ENCODE measurements around the gene APBB2. TPM values are rescaled to one million over a fixed set of nuclear protein-coding genes. Genes with fewer than 3 reads are reported as not detected.

Gene APBB2
- total and polyA plus RNA-seq, 2 experiments from 2014 or later, result 35.8 to 74.8 TPM

DNA sequence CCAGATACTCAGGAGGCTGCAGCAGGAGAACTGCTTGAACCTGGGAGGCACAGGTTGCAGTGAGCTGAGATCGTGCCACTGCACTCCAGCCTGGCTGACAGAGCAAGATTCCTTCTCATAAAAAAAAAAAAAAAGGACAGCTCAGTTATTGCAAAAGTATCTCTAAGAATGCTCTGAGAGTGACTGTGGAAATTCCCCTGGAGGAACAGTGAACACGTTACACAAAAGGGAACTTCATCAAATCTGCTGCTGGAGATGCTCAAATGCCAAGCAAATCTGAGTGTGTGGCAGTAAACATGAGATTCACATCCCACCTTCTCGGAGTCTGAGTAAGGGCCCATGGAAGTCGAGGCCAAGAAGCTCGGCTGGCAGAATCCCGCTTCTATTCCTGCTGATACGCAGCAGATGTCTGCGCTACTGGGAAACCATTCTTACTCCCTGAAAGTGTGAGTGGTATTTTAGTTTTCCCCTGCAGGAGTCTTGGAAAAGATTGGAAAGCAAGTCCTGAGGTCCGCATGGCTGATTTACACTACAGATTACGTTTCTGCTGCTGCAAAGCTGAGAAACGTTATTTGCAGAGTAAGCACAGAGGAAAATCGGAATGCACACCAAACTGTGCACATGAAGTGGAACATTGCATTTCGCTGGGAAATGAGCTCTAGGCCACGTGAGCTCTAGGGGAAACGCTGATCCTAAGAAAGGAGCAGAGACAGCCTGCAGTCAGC is 301.7 kb downstream of the APBB2 start:
- H3F3A ChIP-seq (replicated peaks; ENCODE audit: low read depth), result no peaks in the 10 kb centered on the region
- peaks cover 7% of the 10 kb centered on the region; the same call in 1 of the 2 replicates for H3K9me2 ChIP-seq (ENCODE audit: insufficient read depth)
- DNase-seq (ENCODE audit: low spot score) (no peak), ATAC-seq (no peak)
- peaks cover 2% of the 10 kb centered on the region; the same call in 1 of the 3 replicates for H3K9me3 Mint-ChIP-seq
- H2AFZ ChIP-seq, result no peak overlapping the region
- H3K36me3 Mint-ChIP-seq (ENCODE audit: low read depth), result peaks cover 9% of the 10 kb centered on the region; the same call in 1 of the 3 replicates
- no peaks in the 10 kb centered on the region; the same call in none of the 2 replicates for H3K36me3 ChIP-seq (ENCODE audit: insufficient read depth)
- no peak overlapping the region for H3K27ac Mint-ChIP-seq
- no peaks in the 10 kb centered on the region for H3K27me3 ChIP-seq (ENCODE audit: insufficient read depth)
- H3K4me1 Mint-ChIP-seq, result peaks cover 16% of the 10 kb centered on the region
- no peak overlapping the region for H3K4me3 ChIP-seq
- H3K27me3 Mint-ChIP-seq (ENCODE audit: insufficient read depth, low read depth, poor library complexity), result peaks cover 6% of the 10 kb centered on the region
- 0 out of 2 replicates have a peak overlapping the region, but pooled peaks have one; percentile 55 for H3K27ac ChIP-seq (ENCODE audit: low read depth)
- H3K4me2 ChIP-seq, result no peak overlapping the region
- H3K79me2 ChIP-seq (replicated peaks; ENCODE audit: insufficient read depth), result no peaks in the 10 kb centered on the region
- TF ChIP-seq, protein P1, sequence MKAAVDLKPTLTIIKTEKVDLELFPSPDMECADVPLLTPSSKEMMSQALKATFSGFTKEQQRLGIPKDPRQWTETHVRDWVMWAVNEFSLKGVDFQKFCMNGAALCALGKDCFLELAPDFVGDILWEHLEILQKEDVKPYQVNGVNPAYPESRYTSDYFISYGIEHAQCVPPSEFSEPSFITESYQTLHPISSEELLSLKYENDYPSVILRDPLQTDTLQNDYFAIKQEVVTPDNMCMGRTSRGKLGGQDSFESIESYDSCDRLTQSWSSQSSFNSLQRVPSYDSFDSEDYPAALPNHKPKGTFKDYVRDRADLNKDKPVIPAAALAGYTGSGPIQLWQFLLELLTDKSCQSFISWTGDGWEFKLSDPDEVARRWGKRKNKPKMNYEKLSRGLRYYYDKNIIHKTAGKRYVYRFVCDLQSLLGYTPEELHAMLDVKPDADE (IDR thresholded peaks at IDR 0.05), result no peak
- TF ChIP-seq EZH2 (IDR thresholded peaks at IDR 0.05; ENCODE audit: low read depth, unreplicated experiment) (no peak), NANOG (IDR thresholded peaks at IDR 0.05; ENCODE audit: borderline replicate concordance) (no peak), STAT1 (IDR thresholded peaks at IDR 0.05; ENCODE audit: unreplicated experiment) (no peak), ZNF114 (CRISPR knock-in tag; IDR thresholded peaks at IDR 0.05) (no peak), POLR2AphosphoS5 (IDR thresholded peaks at IDR 0.05; ENCODE audit: low read depth) (no peak), EZH2phosphoT487 (IDR thresholded peaks at IDR 0.05; ENCODE audit: unreplicated experiment) (no peak), CREB1 (CRISPR knock-in tag; IDR thresholded peaks at IDR 0.05; ENCODE audit: low read depth) (no peak), ZNF331 (CRISPR knock-in tag; IDR thresholded peaks at IDR 0.05; ENCODE audit: low read depth) (no peak), JUNB (IDR thresholded peaks at IDR 0.05; ENCODE audit: unreplicated experiment) (no peak)
- TF ChIP-seq, protein P2, sequence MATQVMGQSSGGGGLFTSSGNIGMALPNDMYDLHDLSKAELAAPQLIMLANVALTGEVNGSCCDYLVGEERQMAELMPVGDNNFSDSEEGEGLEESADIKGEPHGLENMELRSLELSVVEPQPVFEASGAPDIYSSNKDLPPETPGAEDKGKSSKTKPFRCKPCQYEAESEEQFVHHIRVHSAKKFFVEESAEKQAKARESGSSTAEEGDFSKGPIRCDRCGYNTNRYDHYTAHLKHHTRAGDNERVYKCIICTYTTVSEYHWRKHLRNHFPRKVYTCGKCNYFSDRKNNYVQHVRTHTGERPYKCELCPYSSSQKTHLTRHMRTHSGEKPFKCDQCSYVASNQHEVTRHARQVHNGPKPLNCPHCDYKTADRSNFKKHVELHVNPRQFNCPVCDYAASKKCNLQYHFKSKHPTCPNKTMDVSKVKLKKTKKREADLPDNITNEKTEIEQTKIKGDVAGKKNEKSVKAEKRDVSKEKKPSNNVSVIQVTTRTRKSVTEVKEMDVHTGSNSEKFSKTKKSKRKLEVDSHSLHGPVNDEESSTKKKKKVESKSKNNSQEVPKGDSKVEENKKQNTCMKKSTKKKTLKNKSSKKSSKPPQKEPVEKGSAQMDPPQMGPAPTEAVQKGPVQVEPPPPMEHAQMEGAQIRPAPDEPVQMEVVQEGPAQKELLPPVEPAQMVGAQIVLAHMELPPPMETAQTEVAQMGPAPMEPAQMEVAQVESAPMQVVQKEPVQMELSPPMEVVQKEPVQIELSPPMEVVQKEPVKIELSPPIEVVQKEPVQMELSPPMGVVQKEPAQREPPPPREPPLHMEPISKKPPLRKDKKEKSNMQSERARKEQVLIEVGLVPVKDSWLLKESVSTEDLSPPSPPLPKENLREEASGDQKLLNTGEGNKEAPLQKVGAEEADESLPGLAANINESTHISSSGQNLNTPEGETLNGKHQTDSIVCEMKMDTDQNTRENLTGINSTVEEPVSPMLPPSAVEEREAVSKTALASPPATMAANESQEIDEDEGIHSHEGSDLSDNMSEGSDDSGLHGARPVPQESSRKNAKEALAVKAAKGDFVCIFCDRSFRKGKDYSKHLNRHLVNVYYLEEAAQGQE (IDR thresholded peaks at IDR 0.05; ENCODE audit: unreplicated experiment), result no peak
- TF ChIP-seq, protein P3, sequence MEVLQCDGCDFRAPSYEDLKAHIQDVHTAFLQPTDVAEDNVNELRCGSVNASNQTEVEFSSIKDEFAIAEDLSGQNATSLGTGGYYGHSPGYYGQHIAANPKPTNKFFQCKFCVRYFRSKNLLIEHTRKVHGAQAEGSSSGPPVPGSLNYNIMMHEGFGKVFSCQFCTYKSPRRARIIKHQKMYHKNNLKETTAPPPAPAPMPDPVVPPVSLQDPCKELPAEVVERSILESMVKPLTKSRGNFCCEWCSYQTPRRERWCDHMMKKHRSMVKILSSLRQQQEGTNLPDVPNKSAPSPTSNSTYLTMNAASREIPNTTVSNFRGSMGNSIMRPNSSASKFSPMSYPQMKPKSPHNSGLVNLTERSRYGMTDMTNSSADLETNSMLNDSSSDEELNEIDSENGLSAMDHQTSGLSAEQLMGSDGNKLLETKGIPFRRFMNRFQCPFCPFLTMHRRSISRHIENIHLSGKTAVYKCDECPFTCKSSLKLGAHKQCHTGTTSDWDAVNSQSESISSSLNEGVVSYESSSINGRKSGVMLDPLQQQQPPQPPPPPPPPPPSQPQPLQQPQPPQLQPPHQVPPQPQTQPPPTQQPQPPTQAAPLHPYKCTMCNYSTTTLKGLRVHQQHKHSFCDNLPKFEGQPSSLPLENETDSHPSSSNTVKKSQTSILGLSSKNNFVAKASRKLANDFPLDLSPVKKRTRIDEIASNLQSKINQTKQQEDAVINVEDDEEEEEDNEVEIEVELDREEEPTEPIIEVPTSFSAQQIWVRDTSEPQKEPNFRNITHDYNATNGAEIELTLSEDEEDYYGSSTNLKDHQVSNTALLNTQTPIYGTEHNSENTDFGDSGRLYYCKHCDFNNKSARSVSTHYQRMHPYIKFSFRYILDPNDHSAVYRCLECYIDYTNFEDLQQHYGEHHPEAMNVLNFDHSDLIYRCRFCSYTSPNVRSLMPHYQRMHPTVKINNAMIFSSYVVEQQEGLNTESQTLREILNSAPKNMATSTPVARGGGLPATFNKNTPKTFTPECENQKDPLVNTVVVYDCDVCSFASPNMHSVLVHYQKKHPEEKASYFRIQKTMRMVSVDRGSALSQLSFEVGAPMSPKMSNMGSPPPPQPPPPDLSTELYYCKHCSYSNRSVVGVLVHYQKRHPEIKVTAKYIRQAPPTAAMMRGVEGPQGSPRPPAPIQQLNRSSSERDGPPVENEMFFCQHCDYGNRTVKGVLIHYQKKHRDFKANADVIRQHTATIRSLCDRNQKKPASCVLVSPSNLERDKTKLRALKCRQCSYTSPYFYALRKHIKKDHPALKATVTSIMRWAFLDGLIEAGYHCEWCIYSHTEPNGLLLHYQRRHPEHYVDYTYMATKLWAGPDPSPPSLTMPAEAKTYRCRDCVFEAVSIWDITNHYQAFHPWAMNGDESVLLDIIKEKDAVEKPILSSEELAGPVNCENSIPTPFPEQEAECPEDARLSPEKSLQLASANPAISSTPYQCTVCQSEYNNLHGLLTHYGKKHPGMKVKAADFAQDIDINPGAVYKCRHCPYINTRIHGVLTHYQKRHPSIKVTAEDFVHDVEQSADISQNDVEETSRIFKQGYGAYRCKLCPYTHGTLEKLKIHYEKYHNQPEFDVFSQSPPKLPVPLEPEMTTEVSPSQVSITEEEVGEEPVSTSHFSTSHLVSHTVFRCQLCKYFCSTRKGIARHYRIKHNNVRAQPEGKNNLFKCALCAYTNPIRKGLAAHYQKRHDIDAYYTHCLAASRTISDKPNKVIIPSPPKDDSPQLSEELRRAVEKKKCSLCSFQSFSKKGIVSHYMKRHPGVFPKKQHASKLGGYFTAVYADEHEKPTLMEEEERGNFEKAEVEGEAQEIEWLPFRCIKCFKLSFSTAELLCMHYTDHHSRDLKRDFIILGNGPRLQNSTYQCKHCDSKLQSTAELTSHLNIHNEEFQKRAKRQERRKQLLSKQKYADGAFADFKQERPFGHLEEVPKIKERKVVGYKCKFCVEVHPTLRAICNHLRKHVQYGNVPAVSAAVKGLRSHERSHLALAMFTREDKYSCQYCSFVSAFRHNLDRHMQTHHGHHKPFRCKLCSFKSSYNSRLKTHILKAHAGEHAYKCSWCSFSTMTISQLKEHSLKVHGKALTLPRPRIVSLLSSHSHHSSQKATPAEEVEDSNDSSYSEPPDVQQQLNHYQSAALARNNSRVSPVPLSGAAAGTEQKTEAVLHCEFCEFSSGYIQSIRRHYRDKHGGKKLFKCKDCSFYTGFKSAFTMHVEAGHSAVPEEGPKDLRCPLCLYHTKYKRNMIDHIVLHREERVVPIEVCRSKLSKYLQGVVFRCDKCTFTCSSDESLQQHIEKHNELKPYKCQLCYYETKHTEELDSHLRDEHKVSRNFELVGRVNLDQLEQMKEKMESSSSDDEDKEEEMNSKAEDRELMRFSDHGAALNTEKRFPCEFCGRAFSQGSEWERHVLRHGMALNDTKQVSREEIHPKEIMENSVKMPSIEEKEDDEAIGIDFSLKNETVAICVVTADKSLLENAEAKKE (CRISPR knock-in tag; IDR thresholded peaks at IDR 0.05), result no peak
- H4K20me1 ChIP-seq (replicated peaks; ENCODE audit: insufficient read depth), result 0 out of 2 replicates have a peak, but pooled peaks cover 4% of the 10 kb centered on the region
- no peak overlapping the region for H3K4me3 Mint-ChIP-seq
- 0 out of 2 replicates have a peak, but pooled peaks cover 3% of the 10 kb centered on the region for H3K4me1 ChIP-seq (ENCODE audit: insufficient read depth)
